DMS114 treated with DMSO at 0.1 percent for 48 hours (cell line): ENCODE results near the gene BEST3.
"Not testable (repeated sequence)": the region's sequence is repeated elsewhere in the genome, so short reads cannot be mapped to it uniquely, and the experiment has no call there.

Experiments used
- DNase-seq: peaks from one replicate; lab custom pipeline; 2025; ENCODE audit not compliant: unreplicated experiment; lab: John Stamatoyannopoulos, UW

BEST3 gene

GRCh38 chr12:69688471-69689427 lies 10.4 kb downstream of the BEST3 start:
- DNase-seq = no peak

GRCh38 chr12:69688021-69688420 lies 11.1 kb downstream of the BEST3 start:
- no peak for DNase-seq

GRCh38 chr12:69687390-69687789 lies 11.7 kb downstream of the BEST3 start:
- no peak for DNase-seq

GRCh38 chr12:69686731-69687130 lies 12.4 kb downstream of the BEST3 start:
- no peak for DNase-seq

DNA sequence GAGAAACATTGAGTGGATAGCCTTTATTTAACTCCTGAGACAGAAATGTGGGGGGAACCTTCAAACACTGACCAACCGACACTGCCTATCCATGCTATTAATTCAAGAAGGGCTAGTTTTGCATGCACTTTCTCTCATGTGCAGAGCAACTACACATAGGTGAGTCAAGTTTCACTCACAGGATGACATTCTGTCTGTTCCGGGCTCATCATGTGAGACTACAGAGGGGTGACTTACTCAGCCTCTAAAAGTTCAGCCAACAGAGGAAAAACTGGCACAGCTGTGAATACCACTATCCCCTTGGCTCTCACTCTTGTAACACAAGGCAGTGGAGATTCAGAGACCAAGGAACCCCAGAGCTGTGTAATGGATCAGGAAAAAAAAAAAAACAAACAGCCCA lies 13.3 kb downstream of the BEST3 start:
- DNase-seq = no peak

GRCh38 chr12:69684466-69684865 lies 14.6 kb downstream of the BEST3 start:
- no peak for DNase-seq

- no peak for DNase-seq
Measured at GRCh38 chr12:69682110-69682755, 16.9 kb downstream of the BEST3 start.

- no peak for DNase-seq
Measured at GRCh38 chr12:69679119-69679518, 20.0 kb downstream of the BEST3 start.

GRCh38 chr12:69676257-69677012 lies 22.7 kb downstream of the BEST3 start:
- DNase-seq = no peak

DNA sequence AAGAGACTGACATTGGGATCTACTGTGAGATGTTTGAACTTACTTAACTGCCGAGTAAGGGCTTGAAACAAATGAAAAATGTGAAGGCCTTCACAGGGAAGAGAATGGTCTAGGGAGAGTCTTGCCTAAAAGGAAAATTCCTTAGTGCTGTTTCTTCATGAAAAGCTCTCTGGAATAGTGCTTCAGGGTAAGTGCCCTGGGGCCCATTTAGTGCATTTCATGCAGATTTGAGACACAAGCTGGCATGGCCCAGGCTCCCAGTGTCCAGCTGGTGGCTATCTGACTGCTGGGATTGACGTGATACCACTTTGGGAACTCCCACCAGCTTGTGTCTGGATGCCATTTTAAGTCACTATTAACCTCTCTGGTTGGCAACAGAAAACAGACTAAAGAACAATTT lies 26.9 kb downstream of the BEST3 start:
- no peak for DNase-seq

- no peak for DNase-seq
Measured at GRCh38 chr12:69671597-69671996, 27.5 kb downstream of the BEST3 start.

DNA sequence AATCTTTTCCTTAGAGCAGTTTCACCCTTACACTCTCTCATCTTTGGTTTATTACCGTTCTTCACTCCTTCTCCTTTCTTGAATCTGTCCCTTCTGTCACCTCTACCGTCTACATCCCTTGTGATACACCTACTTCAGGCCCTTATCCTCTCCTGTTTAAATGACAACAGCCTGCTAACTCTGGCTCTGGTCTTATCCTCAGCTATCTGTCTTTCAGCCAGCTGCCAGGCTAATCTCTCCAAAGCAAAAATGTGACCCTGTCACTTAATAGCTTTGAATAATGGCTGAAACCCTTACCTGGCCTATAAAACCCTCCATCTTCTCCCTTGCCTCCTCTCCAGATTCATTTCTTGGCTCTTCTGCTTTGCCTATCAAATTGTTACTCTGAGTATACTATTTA lies 32.3 kb downstream of the BEST3 start:
- DNase-seq = no peak

DNA sequence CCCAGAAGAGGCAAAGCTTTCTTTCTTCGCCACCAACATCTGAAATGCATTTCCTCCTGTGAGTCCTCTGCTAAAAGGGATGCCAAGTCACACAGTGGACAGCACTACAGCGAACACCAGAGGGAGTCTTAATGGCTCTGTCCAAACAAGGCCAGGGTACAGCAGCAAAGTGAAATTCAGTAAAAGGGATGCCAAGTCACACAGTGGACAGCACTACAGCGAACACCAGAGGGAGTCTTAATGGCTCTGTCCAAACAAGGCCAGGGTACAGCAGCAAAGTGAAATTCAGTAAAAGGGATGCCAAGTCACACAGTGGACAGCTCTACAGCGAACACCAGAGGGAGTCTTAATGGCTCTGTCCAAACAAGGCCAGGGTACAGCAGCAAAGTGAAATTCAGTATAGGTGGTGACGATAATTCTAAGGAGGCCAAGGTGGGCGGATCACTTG lies 34.1 kb downstream of the BEST3 start:
- DNase-seq = not testable (repeated sequence)

DNA sequence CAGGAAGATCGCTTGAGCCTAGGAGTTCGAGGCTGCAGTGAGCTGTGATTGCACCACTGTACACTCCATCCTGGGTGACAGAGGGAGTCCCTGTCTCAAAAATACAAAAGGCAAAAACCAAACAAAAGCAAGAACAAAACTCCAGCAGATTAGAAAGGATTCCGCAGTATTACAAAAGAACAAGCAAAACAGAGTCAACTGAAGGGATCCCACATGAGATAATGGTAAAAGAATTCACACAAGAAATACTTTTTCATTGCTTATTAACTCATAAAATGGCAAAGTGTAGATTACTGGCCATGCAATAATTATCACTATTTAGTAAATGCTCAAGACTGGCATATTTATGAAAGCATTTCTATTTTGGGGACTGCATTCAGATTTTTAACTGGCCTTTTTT lies 35.4 kb downstream of the BEST3 start:
- no peak for DNase-seq

DNA sequence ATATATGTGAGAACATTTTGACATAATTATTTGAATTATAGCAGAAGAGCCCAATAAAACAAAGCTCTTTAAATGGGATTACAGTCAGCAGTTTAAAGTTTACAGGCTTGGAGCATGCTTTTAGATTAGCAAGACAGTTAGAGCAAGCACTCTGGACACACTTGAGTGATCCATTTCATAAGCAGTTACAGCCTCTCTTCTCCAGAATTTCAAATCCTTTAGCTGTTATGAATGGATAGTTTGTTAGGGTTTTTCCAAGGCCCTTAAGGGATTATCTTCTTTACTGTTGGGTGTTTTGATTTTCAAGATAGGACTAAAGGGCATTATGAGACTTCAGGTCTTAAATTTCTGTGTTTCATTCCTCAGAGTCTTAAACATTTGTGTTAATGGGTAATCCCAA lies 36.3 kb downstream of the BEST3 start:
- no peak for DNase-seq

DNA sequence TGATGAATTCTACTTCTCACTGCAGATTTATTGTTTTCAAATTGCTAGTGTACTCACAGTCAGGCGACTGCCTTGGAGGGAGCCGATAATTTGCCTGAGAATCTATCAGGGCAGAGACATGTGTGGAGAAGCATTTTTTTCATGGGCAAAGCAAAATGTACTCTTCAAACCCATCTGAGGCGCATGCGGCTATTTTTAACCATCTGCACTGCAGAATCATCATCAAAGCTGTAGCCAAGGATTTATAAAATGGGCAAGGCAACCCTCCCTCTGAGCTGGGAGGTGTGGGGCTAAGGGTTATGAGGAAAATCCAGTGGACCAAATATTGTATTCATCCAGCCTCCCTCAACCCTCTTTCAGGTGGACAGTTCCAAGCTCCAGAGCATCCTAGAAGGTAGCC lies 37.7 kb downstream of the BEST3 start:
- no peak for DNase-seq

DNA sequence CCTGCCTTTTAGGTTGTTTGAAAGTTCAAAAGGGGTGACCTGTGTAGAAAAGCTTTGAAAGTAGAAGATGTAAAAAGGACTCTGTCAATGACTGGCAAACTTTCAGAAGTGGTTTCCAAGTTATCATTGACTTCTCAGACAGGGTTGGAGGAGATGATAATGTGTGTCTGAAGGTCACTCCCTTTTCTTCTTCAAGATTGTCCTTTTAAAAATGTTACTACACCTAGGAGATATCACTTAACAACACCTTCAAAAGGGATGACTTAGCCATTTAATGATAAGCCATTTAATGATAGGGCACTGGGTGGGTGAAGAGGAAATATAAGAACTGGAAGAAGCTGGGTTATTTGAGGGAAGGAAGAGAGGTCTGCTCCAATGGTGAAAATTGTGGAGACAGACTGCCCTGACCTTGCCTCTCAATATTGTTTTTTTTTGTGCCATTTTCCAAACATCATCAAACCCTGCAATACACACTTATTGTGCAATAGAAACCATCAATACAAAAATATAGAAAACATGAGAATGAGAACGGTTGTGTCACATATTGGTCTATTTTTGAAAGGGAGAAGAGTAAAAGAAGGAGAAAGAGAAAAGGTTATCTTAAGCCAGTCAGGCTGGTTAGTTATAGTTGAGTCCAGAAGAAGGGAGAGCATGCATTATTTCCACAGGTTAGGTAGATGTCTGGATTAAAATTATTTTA lies 38.8 kb downstream of the BEST3 start:
- no peak for DNase-seq

GRCh38 chr12:69658203-69658602 lies 40.9 kb downstream of the BEST3 start:
- no peak for DNase-seq

- DNase-seq = no peak
Measured at GRCh38 chr12:69657376-69658137, 41.5 kb downstream of the BEST3 start.

DNA sequence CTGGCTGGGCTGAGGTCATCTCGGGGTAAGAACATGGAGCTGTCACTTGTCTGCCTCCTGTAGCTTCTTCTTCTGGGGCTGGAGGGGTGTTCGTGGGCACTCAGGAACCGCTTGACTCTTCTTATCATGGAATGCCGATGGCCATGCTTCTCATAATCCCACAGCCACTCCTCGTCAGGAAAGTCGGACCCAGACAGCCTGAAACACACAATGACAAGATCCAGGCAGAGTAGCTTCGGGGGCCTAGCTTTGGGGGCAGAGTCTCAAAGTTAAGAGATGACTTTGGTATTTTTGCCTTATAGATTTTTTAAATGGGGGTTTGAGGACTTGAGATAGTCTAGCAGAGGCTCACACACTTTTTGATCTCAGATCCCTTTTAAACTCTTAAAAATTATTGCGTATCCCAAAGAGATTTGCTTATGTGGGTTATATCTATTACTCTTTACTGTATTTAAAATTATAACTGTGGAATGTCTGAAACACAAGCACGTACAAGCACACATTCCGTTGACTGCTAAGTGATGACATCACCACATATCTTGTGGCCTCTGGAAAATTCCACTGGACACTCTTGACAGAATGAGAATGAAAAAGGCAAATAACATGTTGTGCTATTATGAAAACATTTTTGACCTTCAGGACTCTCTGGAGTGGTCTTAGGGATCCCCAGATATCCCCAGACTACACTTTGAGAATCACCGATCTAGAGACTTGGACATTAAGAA lies 43.3 kb downstream of the BEST3 start:
- DNase-seq = no peak
